Esophagus squamous epithelium (tissue), 5 donors: Measurements from ENCODE around the gene IQCK. TPM values are rescaled to one million over a fixed set of nuclear protein-coding genes. Genes with fewer than 3 reads are reported as not detected.

Source experiments
- DNase-seq: peaks from one replicate; lab custom pipeline; 2025; lab: John Stamatoyannopoulos, UW
- H3K27ac ChIP-seq, 4 donors: fragments of 200-600 bp; sonication (generic); one replicate each; pipeline ENCODE4 v1.5.1; 2016 to 2019; ENCODE audit warnings: mild to moderate bottlenecking in 1 of 4
- H3K27me3 ChIP-seq, 4 donors: fragments of 200-600 bp; sonication (generic); 1 replicate in 3 of 4; 2 replicates in 1 of 4; pipeline versions ENCODE4 v1.5.1 to v1.6.0; 2017 to 2021; ENCODE audit warnings: antibody characterized with exemption in 1 of 4
- H3K36me3 ChIP-seq, 3 donors: fragments of 200-600 bp; sonication (generic); one replicate each; pipeline ENCODE4 v1.5.1; 2016 to 2019
- H3K4me1 ChIP-seq, 3 donors: fragments of 200-600 bp; sonication (generic); one replicate each; pipeline ENCODE4 v1.5.1; 2017 to 2019
- H3K4me3 ChIP-seq, 4 donors: fragments of 200-600 bp; sonication (generic); 1 replicate in 3 of 4; 2 replicates in 1 of 4; pipeline ENCODE4 v1.5.1; 2016 to 2019; ENCODE audit warnings: mild to moderate bottlenecking in 2 of 4, moderate library complexity in 1 of 4
- H3K9me3 ChIP-seq, 3 donors: fragments of 200-600 bp; sonication (generic); one replicate each; pipeline ENCODE4 v1.5.1; 2016 to 2019
- CTCF ChIP-seq, 6 experiments: fragments of 450-650 bp in 4 of 6; fragments of 200-600 bp in 2 of 6; sonication (generic) in 2 of 6; IDR thresholded peaks; one replicate each; pipeline ENCODE4 v1.5.1; 2016 to 2019; ENCODE audit warnings: antibody characterized with exemption in 6 of 6, mild to moderate bottlenecking in 4 of 6, moderate library complexity in 4 of 6
- POLR2A ChIP-seq, 4 donors: fragments of 450-650 bp; IDR thresholded peaks; one replicate each; pipeline ENCODE4 v1.6.1; 2017; ENCODE audit warnings: antibody characterized with exemption in 4 of 4, mild to moderate bottlenecking in 4 of 4, moderate library complexity in 3 of 4
- WGBS, 2 donors: methylation state at CpG; one replicate each; pipeline ENCODE4 v1.1.5; 2018; 5-methylcytosine and 5-hydroxymethylcytosine counted together
- intact Hi-C: fragments of 100-400 bp; cut with DNase I; formaldehyde crosslinking; loops from one replicate; pipeline ENCODE4 v1.15.0; 2022
- total RNA-seq, 4 donors: library from RNA; depleted of rRNA; stranded (reverse); fragments of >200 nt; gene quantifications; one replicate each; pipeline ENCODE4 v1.1.0, GENCODE V29; 2016
- donor health status: DM: yes; HTN: yes; CAD: no.

IQCK gene
- total RNA-seq, 4 donors from 2014 or later = 2.2 to 9.3 (median 6.1) TPM

- Histone ChIP-seq H3K36me3 (no peaks in the 10 kb centered on the region), H3K27ac (peak overlapping the region in 3 of 4 donors; percentile 2 to 26 (median 21)), H3K27me3 (no peaks in the 10 kb centered on the region), H3K4me1 (peaks cover 3 to 17% (median 13%) of the 10 kb centered on the region in 3 donors), H3K4me3 (peak overlapping the region in 1 of 4 donors; percentile 40), H3K9me3 (no peaks in the 10 kb centered on the region)
- TF ChIP-seq POLR2A (IDR thresholded peaks at IDR 0.05) (no peak), CTCF (IDR thresholded peaks at IDR 0.05) (no peak)
- DNase-seq = no peak
- intact Hi-C loops = no loop called here
- 21 to 35% methylated on average over 8 of the region's 8 CpGs for WGBS, 2 donors
Measured at GRCh38 chr16:19757762-19758595, 39.9 kb downstream of the IQCK start.

GRCh38 chr16:19760356-19761060, 42.4 kb downstream of the IQCK start:
- H3K9me3 ChIP-seq = no peaks in the 10 kb centered on the region
- no peaks in the 10 kb centered on the region for H3K27me3 ChIP-seq
- H3K4me3 ChIP-seq = no peak overlapping the region
- intact Hi-C loops = no loop called here
- no peak for TF ChIP-seq POLR2A (IDR thresholded peaks at IDR 0.05)
- TF ChIP-seq CTCF (IDR thresholded peaks at IDR 0.05) = no peak
- H3K27ac ChIP-seq = no peak overlapping the region
- no peak for DNase-seq
- WGBS, 2 donors = 83 to 97% methylated on average over 5 to 6 of the region's 7 CpGs
- H3K36me3 ChIP-seq = no peaks in the 10 kb centered on the region
- H3K4me1 ChIP-seq = peaks cover 3 to 17% (median 13%) of the 10 kb centered on the region in 3 donors

- H3K27ac ChIP-seq = peak overlapping the region in 2 of 4 donors; percentile 7 to 10
- intact Hi-C loops = no loop called here
- TF ChIP-seq CTCF (IDR thresholded peaks at IDR 0.05) (no peak), POLR2A (IDR thresholded peaks at IDR 0.05) (no peak)
Measured at GRCh38 chr16:19765860-19766553, 47.9 kb downstream of the IQCK start.

GRCh38 chr16:19766554-19766884, 48.4 kb downstream of the IQCK start:
- H3K9me3 ChIP-seq = no peaks in the 10 kb centered on the region
- H3K27ac ChIP-seq = peak overlapping the region in 1 of 4 donors; percentile 7
- H3K36me3 ChIP-seq = no peaks in the 10 kb centered on the region
- H3K4me3 ChIP-seq = no peak overlapping the region
- TF ChIP-seq POLR2A (IDR thresholded peaks at IDR 0.05) (no peak), CTCF (IDR thresholded peaks at IDR 0.05) (no peak)
- H3K4me1 ChIP-seq = peaks cover 0 to 7% (median 0%) of the 10 kb centered on the region in 3 donors
- WGBS, 2 donors = 80 to 97% methylated on average over 1 to 3 of the region's 3 CpGs
- no peaks in the 10 kb centered on the region for H3K27me3 ChIP-seq
- intact Hi-C loops = no loop called here
- no peak for DNase-seq

More at GRCh38 chr16:19765860-19766553, 47.9 kb downstream of the IQCK start:
- Histone ChIP-seq H3K4me3 (no peak overlapping the region), H3K4me1 (peaks cover 0 to 7% (median 0%) of the 10 kb centered on the region in 3 donors), H3K27me3 (no peaks in the 10 kb centered on the region), H3K36me3 (no peaks in the 10 kb centered on the region), H3K9me3 (no peaks in the 10 kb centered on the region)
- no peak for DNase-seq
- 68 to 73% methylated on average over 6 of the region's 6 CpGs for WGBS, 2 donors
